Activated CD8-positive, alpha-beta memory T cell treated with anti-CD3 and anti-CD28 coated beads for 48 hours (primary cell): ENCODE data around the gene P3H2.
"Not testable (repeated sequence)": the region's sequence is repeated elsewhere in the genome, so short reads cannot be mapped to it uniquely, and the experiment has no call there.

Source experiments
- DNase-seq, 3 experiments: peaks; one replicate each; pipeline ENCODE4 v3.0.0-alpha.2; 2020; ENCODE audit warnings: low read depth in 2 of 3, low spot score in 2 of 3

Gene P3H2

DNA sequence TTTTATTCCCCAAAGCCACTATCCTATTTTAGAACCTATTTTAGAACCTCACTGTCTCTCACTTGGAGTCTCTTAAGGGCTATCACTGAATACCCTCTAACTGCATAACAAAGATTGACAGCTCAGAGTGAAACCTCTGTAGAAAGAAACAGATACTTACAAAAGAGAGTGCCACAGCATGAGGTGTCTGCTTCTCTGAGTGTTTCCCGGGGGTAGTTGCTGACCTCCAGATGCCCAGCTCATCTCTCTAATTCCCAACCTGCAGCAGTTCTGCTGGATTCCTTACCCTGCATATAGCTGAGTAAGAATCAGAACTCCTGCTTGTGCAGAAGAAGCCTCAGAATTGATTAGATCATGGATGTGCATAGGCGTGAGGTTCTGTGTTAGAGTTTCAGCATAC, 34.5 kb downstream of the P3H2 start:
- no peak for DNase-seq

DNA sequence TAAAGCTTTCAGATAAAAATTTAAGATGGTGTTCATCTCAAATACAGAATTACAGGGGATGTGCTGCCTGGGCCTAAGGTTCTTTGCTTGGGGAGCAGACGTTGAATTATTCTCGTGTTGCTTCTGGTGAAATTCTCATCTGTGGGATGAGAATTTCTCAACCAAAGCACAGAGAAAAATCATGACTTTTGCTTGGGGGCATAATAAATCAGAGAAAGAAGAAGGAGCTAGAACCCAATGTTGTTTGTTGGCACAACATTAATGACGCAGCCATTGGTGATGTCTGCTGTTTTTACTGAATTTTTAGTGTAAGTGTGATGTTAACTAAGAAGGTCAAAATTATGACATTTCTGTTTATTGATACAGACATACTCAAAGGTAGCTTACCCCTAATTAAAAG, 35.7 kb downstream of the P3H2 start:
- DNase-seq = no peak

DNA sequence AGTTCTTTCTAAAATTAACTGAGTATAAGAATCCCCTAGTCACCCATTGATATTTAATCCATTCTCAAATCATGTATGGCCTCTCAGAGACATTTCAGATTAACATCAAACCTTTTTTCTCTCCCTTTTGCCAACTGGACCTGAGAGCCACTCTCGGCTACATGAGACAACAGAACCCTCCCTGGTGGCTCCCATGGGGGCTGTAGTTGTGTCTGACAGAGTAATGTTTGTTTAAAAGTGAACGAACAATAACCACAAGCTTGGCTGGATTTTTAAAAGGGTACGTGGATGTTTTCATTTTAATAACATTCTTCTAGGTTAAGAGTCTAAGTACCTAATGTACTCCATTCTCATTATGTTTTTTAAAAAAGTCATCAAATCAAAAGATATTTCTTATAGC, 37.1 kb downstream of the P3H2 start:
- DNase-seq = no peak

- DNase-seq = no peak
Observed at GRCh38 chr3:190081389-190081788, 39.3 kb downstream of the P3H2 start.

- not testable (repeated sequence) for DNase-seq
Observed at GRCh38 chr3:190079173-190079572, 41.5 kb downstream of the P3H2 start.

- DNase-seq = no peak
Observed at GRCh38 chr3:190077395-190078045, 43.2 kb downstream of the P3H2 start.

GRCh38 chr3:190076601-190077394, 43.9 kb downstream of the P3H2 start:
- DNase-seq = no peak

- no peak for DNase-seq
Observed at GRCh38 chr3:190076136-190076535, 44.6 kb downstream of the P3H2 start.

DNA sequence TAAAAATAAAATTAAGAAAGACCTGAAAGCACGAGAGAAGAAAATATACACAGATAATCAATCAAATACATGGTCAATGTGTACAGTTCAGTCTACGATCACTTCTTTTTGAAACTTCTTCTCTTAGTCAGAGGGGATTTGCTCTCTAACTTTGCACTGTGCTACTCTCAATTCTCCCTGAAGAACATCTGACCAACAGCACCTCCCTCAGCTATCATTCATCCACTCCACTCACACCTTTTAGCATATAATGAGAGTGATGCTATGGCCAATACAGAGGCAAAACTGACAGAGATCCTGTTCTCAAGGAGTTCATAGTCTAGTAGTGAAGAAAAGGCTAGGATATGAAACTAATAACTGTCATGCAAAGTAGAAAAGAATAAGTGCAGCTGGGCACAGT, 45.9 kb downstream of the P3H2 start:
- no peak for DNase-seq

DNA sequence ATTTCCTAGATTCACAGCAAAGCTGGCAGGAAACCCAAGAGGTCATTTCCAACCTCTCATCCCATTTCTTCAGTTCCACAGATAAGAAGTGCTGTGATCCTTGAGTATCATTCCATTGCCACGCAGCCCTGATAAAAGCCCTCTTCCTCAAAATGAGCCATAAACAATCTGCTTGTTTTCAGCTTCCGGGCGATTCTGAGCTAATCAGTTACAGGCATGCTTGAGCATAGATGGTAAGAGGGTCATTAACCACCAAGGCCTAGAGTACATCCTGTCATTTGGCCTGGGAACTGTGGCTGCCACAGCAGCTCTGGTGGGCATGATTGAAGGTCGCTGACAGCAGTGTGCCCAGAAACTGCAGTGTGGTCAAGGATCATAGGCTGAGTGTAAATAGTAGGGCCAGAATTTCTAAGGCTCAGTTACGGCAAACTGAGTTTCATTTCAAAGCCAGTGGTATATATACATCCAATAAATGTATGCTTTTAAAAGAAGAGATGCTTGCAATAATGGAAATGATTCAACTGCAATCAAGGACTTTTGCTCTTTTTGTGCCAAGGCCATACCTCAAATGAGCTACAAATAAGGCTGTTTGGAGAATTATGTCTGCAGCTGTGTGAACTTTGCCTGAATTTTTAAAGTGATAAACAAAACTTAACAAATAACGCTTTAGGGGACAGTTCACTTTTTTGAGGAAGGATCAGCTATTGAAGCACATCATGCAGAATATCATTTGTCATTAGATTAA, 47.3 kb downstream of the P3H2 start:
- no peak for DNase-seq

DNA sequence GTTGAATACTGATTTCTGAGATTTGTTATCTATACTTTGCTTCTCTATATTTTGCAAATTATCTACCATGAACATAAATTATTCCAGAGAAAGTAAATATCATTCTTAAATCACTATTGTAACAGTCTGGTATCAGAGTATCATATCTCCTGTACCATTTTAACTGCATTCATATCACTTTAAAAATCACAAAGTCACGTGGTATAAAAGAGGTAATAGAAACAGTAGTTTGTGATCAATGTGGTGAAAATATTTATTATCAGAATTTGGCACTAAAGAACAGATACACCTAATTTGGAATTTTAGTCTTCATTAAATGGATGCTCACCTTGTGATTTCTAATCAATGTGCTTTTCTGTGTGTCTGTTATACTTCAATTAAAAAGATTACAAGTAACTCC, 47.8 kb downstream of the P3H2 start:
- DNase-seq = no peak

DNA sequence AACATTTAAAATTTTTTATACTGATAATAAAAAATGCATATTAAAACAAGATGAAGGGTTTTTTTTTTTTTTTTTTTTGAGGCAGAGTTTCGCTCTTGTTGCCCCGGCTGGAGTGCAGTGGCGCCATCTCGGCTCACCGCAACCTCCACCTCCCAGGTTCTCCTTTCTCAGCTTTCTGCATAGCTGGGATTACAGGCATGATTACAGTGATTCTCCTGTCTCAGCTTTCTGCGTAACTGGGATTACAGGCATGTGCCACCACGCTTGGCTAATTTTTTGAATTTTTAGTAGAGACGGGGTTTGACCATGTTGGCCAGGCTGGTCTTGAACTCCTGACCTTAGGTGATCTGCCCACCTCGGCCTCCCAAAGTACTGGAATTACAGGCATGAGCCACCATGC, 48.8 kb downstream of the P3H2 start:
- DNase-seq = not testable (repeated sequence)

GRCh38 chr3:190070622-190071347, 49.9 kb downstream of the P3H2 start:
- no peak for DNase-seq

- DNase-seq = no peak
Observed at GRCh38 chr3:190065204-190065603, 55.5 kb downstream of the P3H2 start.

GRCh38 chr3:190064659-190065058, 56.0 kb downstream of the P3H2 start:
- no peak for DNase-seq

- no peak for DNase-seq
Observed at GRCh38 chr3:190064112-190064511, 56.6 kb downstream of the P3H2 start.

GRCh38 chr3:190063490-190063889, 57.2 kb downstream of the P3H2 start:
- DNase-seq = no peak

DNA sequence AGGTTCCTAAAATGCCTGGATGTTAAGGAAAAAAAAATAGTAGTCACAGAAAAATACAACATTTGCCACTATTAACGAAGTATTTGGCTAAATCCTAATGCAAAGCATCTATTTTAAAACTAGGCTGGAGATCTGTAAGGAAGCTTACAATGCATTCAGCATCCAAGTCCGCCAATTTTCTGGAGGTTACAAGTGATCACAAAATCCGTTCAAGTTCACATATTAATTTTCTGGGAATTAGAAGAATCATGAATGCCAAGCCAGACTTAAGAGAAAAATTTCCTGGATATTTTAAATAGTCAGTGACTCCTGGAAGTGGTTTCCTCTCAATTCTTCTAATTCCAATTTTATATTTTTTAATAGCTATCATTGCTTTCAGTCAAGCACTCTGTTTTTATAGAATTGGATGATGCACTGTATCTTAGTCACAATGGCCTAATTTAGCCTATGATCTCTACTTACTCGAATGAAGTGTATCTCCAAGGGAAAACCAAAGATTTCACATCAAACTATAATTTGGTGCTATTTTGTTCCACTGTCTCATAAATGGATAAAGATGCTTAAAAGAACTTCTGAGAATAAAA, 60.4 kb downstream of the P3H2 start:
- no peak for DNase-seq

GRCh38 chr3:190059242-190059590, 61.5 kb downstream of the P3H2 start:
- no peak for DNase-seq

DNA sequence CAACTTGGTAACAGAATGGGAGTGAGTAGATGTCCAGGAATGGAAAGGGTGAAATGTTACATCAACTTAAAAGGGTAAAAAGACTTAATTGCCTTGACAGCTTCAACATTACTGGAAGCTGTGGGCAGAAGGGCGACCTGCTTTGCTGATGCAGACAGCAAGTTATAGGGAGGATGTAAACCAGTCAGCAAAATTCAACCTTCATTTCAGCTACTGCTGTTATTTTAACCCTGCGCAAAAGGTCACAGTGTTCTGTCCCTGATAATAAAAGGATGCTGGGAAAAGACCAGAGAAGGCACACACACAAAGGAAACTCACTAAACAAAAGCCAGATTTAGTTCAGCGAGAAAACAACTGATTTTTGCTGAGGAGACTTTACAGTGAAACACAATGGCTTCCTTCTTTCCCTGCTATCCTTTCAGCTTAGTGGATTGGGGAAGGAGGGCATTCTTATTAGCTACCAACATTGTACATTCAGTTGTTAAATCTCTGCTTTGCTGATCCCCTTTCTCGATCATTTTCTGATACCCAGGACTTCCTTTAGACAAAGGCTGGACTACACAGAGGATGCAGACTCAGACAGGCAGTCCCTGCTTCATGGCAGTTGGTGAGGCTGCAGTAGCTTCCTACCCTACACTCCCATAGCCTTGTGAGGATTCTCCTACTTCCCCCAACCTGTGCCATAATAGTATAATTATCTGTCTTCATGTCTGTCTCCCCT, 62.0 kb downstream of the P3H2 start:
- no peak for DNase-seq

DNA sequence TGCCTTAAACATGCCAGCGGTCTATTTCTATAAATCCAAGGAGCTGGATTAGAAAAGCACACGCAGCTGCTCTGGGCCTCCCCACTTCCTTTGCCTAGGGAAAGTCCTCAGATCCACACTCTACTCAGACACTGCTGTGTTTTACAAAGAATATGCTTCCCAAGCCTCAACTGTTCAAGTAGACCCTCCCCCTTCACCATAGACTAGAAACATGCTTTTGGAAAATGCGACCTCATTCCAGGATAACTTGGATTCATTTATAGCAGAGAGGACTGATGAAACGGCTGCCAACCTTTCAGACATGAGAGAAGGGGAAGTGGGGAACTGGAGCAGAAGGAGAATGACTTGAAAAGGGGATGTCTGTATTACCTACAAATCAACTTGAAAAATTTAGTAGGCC, 64.0 kb downstream of the P3H2 start:
- DNase-seq = no peak
